HCT116 (cell line): ENCODE measurements around the gene TMEM138.

Experiments
- ELF1 ChIP-seq: IDR thresholded peaks from 2 replicates; pipeline ENCODE4 v1.6.1; 2012; ENCODE audit warnings: low read depth, borderline replicate concordance
- EZH2 ChIP-seq: fragments of 200-600 bp; sonication (generic); IDR thresholded peaks from 2 replicates; pipeline ENCODE4 v1.6.1; 2017; ENCODE audit warnings: antibody characterized with exemption, mixed run types
- JUND ChIP-seq: IDR thresholded peaks from 2 replicates; pipeline ENCODE4 v1.6.1; 2012
- POLR2A ChIP-seq: IDR thresholded peaks from 2 replicates; pipeline ENCODE4 v1.7.0; 2011; ENCODE audit warnings: borderline replicate concordance; ENCODE audit not compliant: insufficient read depth, insufficient read length; ENCODE audit errors: extremely low read depth
- POLR2AphosphoS5 ChIP-seq: IDR thresholded peaks from 2 replicates; pipeline ENCODE4 v1.6.1; 2011; ENCODE audit warnings: mild to moderate bottlenecking, low read depth, low read length, moderate library complexity
- RAD21 ChIP-seq: IDR thresholded peaks from 2 replicates; pipeline ENCODE4 v1.6.1; 2012; ENCODE audit warnings: low read depth, mild to moderate bottlenecking
- SRF ChIP-seq: IDR thresholded peaks from 2 replicates; pipeline ENCODE4 v1.6.1; 2012; ENCODE audit warnings: low read depth
- YY1 ChIP-seq: IDR thresholded peaks from 2 replicates; pipeline ENCODE4 v1.6.1; 2011; ENCODE audit warnings: low read length, low read depth, moderate library complexity, mild to moderate bottlenecking; ENCODE audit not compliant: insufficient replicate concordance; ENCODE audit errors: extremely low read depth
- ZFX ChIP-seq: fragments of 450-650 bp; IDR thresholded peaks from 2 replicates; pipeline ENCODE4 v1.6.1; 2017
- TF ChIP-seq, protein P1 (sequence below), 3 experiments: fragments of 200-600 bp in 1 of 3; sonication (generic) in 1 of 3; IDR thresholded peaks in 2 of 3; conservative IDR thresholded peaks in 1 of 3; 2 replicates each; pipeline ENCODE4 v1.5.1; 2012 to 2017; ENCODE audit warnings: low read depth in 2 of 3, low read length in 2 of 3, antibody characterized with exemption in 1 of 3, borderline replicate concordance in 1 of 3, control low read depth in 1 of 3, mild to moderate bottlenecking in 1 of 3, mixed read lengths in 1 of 3, mixed run types in 1 of 3, moderate library complexity in 1 of 3; ENCODE audit not compliant: insufficient read depth in 1 of 3
- TF ChIP-seq, protein P2 (sequence below): IDR thresholded peaks from 2 replicates; pipeline ENCODE4 v1.6.1; 2011; ENCODE audit warnings: mild to moderate bottlenecking, low read length, moderate library complexity; ENCODE audit not compliant: insufficient replicate concordance; ENCODE audit errors: extremely low read depth
- TF ChIP-seq, protein P3 (sequence below): IDR thresholded peaks from 2 replicates; pipeline ENCODE4 v1.6.1; 2012; ENCODE audit warnings: low read depth
- TF ChIP-seq, protein P4 (sequence below): IDR thresholded peaks from 2 replicates; pipeline ENCODE4 v1.6.1; 2012

DNA sequence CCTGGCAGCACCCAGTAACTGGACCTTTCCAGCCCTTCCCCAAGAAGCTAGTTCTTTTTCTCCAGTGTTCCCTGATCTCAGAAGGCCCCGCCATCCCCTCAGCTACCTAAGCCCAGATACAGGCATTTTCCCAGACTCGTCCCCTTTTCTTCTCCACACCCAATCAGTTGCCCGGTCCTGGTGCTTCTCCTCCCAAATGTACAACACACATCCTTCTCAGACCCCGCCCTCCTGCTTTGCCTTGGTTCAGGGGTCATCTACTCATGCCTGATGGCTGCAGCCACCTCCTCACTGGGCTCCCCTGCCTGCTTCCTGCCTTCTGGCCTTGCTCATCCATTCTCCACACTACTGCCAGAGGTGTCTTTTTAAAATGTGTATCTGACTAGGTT lies 22.7 kb upstream of the TMEM138 start:
- TF ChIP-seq, protein P1, sequence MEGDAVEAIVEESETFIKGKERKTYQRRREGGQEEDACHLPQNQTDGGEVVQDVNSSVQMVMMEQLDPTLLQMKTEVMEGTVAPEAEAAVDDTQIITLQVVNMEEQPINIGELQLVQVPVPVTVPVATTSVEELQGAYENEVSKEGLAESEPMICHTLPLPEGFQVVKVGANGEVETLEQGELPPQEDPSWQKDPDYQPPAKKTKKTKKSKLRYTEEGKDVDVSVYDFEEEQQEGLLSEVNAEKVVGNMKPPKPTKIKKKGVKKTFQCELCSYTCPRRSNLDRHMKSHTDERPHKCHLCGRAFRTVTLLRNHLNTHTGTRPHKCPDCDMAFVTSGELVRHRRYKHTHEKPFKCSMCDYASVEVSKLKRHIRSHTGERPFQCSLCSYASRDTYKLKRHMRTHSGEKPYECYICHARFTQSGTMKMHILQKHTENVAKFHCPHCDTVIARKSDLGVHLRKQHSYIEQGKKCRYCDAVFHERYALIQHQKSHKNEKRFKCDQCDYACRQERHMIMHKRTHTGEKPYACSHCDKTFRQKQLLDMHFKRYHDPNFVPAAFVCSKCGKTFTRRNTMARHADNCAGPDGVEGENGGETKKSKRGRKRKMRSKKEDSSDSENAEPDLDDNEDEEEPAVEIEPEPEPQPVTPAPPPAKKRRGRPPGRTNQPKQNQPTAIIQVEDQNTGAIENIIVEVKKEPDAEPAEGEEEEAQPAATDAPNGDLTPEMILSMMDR (IDR thresholded peaks at IDR 0.05 in 2 of 3, conservative IDR thresholded peaks at IDR 0.05 in 1 of 3; ENCODE audit: borderline replicate concordance in 1 of 3, insufficient read depth in 1 of 3, low read depth in 2 of 3, low read length in 2 of 3) = no peak
- no peak for TF ChIP-seq POLR2A
- TF ChIP-seq POLR2AphosphoS5 = no peak
- TF ChIP-seq, protein P2, sequence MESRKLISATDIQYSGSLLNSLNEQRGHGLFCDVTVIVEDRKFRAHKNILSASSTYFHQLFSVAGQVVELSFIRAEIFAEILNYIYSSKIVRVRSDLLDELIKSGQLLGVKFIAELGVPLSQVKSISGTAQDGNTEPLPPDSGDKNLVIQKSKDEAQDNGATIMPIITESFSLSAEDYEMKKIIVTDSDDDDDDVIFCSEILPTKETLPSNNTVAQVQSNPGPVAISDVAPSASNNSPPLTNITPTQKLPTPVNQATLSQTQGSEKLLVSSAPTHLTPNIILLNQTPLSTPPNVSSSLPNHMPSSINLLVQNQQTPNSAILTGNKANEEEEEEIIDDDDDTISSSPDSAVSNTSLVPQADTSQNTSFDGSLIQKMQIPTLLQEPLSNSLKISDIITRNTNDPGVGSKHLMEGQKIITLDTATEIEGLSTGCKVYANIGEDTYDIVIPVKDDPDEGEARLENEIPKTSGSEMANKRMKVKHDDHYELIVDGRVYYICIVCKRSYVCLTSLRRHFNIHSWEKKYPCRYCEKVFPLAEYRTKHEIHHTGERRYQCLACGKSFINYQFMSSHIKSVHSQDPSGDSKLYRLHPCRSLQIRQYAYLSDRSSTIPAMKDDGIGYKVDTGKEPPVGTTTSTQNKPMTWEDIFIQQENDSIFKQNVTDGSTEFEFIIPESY = no peak
- no peak for TF ChIP-seq EZH2
- TF ChIP-seq JUND = no peak
- no peak for TF ChIP-seq YY1
- no peak for TF ChIP-seq ELF1
- TF ChIP-seq, protein P3, sequence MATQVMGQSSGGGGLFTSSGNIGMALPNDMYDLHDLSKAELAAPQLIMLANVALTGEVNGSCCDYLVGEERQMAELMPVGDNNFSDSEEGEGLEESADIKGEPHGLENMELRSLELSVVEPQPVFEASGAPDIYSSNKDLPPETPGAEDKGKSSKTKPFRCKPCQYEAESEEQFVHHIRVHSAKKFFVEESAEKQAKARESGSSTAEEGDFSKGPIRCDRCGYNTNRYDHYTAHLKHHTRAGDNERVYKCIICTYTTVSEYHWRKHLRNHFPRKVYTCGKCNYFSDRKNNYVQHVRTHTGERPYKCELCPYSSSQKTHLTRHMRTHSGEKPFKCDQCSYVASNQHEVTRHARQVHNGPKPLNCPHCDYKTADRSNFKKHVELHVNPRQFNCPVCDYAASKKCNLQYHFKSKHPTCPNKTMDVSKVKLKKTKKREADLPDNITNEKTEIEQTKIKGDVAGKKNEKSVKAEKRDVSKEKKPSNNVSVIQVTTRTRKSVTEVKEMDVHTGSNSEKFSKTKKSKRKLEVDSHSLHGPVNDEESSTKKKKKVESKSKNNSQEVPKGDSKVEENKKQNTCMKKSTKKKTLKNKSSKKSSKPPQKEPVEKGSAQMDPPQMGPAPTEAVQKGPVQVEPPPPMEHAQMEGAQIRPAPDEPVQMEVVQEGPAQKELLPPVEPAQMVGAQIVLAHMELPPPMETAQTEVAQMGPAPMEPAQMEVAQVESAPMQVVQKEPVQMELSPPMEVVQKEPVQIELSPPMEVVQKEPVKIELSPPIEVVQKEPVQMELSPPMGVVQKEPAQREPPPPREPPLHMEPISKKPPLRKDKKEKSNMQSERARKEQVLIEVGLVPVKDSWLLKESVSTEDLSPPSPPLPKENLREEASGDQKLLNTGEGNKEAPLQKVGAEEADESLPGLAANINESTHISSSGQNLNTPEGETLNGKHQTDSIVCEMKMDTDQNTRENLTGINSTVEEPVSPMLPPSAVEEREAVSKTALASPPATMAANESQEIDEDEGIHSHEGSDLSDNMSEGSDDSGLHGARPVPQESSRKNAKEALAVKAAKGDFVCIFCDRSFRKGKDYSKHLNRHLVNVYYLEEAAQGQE = no peak
- no peak for TF ChIP-seq SRF
- TF ChIP-seq RAD21 = no peak
- TF ChIP-seq, protein P4, sequence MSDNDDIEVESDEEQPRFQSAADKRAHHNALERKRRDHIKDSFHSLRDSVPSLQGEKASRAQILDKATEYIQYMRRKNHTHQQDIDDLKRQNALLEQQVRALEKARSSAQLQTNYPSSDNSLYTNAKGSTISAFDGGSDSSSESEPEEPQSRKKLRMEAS = no peak
- TF ChIP-seq ZFX = no peak
